ENCODE measurements around the gene RELCH.

- TF ChIP-seq CTCF (conservative IDR thresholded peaks at IDR 0.05; ENCODE audit: low read depth, low read length) (no peak), EZH2phosphoT487 (IDR thresholded peaks at IDR 0.05; ENCODE audit: borderline replicate concordance, low read length) (no peak), EZH2 (IDR thresholded peaks at IDR 0.05; ENCODE audit: low read length, unreplicated experiment) (no peak)
Observed at GRCh38 chr18:62170857-62171256, 16.2 kb upstream of the RELCH start.

Data from PC-3 (cell line).